A549 (cell line): ENCODE measurements around the gene KLK2.

Source experiments
- CEBPB ChIP-seq, 2 experiments: fragments of >200 bp in 1 of 2; sonication (Bioruptor Twin) in 1 of 2; formaldehyde crosslinking in 1 of 2; IDR thresholded peaks; 2 replicates each; pipeline ENCODE4 v1.6.1; 2012 to 2016
- CHD4 ChIP-seq: fragments of 200-600 bp; sonication (generic); IDR thresholded peaks from 2 replicates; pipeline ENCODE4 v1.6.1; 2016; ENCODE audit warnings: antibody characterized with exemption, mild to moderate bottlenecking, borderline replicate concordance
- CTCF ChIP-seq: fragments of >200 bp; sonication (Bioruptor Twin); formaldehyde crosslinking; IDR thresholded peaks from 3 replicates; pipeline ENCODE4 v1.5.1; 2016
- EP300 ChIP-seq, 2 experiments: fragments of >200 bp; sonication (Bioruptor Twin); formaldehyde crosslinking; IDR thresholded peaks; 2 replicates in 1 of 2; 3 replicates in 1 of 2; pipeline ENCODE4 v1.6.1; 2016 to 2017
- KDM5A ChIP-seq: fragments of 200-600 bp; sonication (generic); IDR thresholded peaks from 2 replicates; pipeline ENCODE4 v1.6.1; 2016; ENCODE audit warnings: antibody characterized with exemption, mild to moderate bottlenecking
- POLR2A ChIP-seq: IDR thresholded peaks from 2 replicates; pipeline ENCODE4 v1.6.1; 2012; ENCODE audit warnings: mild to moderate bottlenecking, low read length
- SMC3 ChIP-seq: fragments of >200 bp; sonication (Bioruptor Twin); formaldehyde crosslinking; IDR thresholded peaks from 3 replicates; pipeline ENCODE4 v1.6.1; 2018; ENCODE audit warnings: inconsistent platforms

DNA sequence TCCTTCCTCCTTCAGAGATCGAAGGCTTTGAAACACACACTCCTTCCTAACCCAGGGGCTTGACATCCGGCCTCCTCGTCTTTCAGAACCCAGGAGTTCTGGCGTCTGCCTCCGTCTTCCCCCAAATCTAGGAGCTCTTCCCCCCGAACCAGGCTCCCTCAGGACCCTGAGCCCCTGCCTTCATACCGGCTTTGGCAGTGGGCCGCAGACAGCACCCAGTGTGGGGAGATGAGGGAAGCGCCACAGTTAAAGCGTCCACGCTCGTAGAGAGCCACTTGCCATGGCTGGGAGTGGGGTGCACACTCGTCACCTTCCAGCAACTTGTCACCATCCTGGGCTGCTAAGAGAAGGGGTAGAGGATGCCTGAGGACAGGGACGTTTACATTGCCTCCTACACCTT is 45.8 kb upstream of the KLK2 start:
- no peak for TF ChIP-seq CTCF
- TF ChIP-seq POLR2A, result no peak
- TF ChIP-seq CHD4, result no peak
- no peak for TF ChIP-seq CEBPB (IDR thresholded peaks at IDR 0.05)
- no peak for TF ChIP-seq SMC3
- no peak for TF ChIP-seq EP300 (IDR thresholded peaks at IDR 0.05)
- no peak for TF ChIP-seq KDM5A
